K562 (cell line): Measurements from ENCODE around the gene B4GALT5. TPM values are rescaled to one million over a fixed set of nuclear protein-coding genes. Genes with fewer than 3 reads are reported as not detected.

Experiments
- BACH1 ChIP-seq: fragments of 200-800 bp; sonication (Bioruptor generic); IDR thresholded peaks from 2 replicates; pipeline ENCODE4 v1.6.1; 2016; ENCODE audit warnings: missing genetic modification characterization, missing compliant biosample characterization
- BRD4 ChIP-seq: fragments of 200-600 bp; sonication (generic); IDR thresholded peaks from 2 replicates; pipeline ENCODE4 v1.6.1; 2017; ENCODE audit warnings: inconsistent platforms
- C11orf30 ChIP-seq: fragments of 450-650 bp; IDR thresholded peaks from 2 replicates; pipeline ENCODE4 v1.6.1; 2016; ENCODE audit warnings: low read depth, mild to moderate bottlenecking
- CHCHD3 ChIP-seq: fragments of 250-450 bp; sonication (Bioruptor Pico); IDR thresholded peaks from 2 replicates; pipeline ENCODE4 v2.1.2; 2022; ENCODE audit warnings: mild to moderate bottlenecking
- ETV5 ChIP-seq: sonication (generic); formaldehyde crosslinking; IDR thresholded peaks from 2 replicates; pipeline ENCODE4 v1.4.0; 2020; ENCODE audit warnings: low read depth, mild to moderate bottlenecking, missing genetic modification reagents
- FIP1L1 ChIP-seq: fragments of 200-400 bp; formaldehyde crosslinking; IDR thresholded peaks from 2 replicates; pipeline ENCODE4 v1.6.1; 2018; ENCODE audit warnings: mild to moderate bottlenecking, low read depth, low read length; ENCODE audit not compliant: poor library complexity, severe bottlenecking
- MEF2D ChIP-seq: conservative IDR thresholded peaks from 2 replicates; pipeline ENCODE4 v1.6.1; 2016; ENCODE audit warnings: low read depth, missing genetic modification characterization, missing compliant biosample characterization
- MTA2 ChIP-seq: fragments of 450-650 bp; IDR thresholded peaks from 2 replicates; pipeline ENCODE4 v1.6.1; 2016; ENCODE audit warnings: low read depth
- NCOA2 ChIP-seq, 2 experiments: fragments of 450-650 bp; IDR thresholded peaks; 2 replicates each; pipeline ENCODE4 v1.6.1; 2018; ENCODE audit warnings: mild to moderate bottlenecking in 2 of 2, moderate library complexity in 1 of 2; ENCODE audit not compliant: partially characterized antibody in 2 of 2
- PHF21A ChIP-seq: fragments of 450-650 bp; IDR thresholded peaks from 2 replicates; pipeline ENCODE4 v1.6.1; 2017; ENCODE audit warnings: low read depth, borderline replicate concordance
- RAD21 ChIP-seq, 2 experiments: fragments of 250-450 bp in 1 of 2; fragments of 450-650 bp in 1 of 2; sonication (Bioruptor Pico) in 1 of 2; formaldehyde crosslinking in 1 of 2; IDR thresholded peaks in 1 of 2; conservative IDR thresholded peaks in 1 of 2; 2 replicates each; pipeline versions ENCODE4 v1.4.0 to v1.8.0; 2020 to 2022; ENCODE audit warnings: mild to moderate bottlenecking in 2 of 2, moderate library complexity in 1 of 2
- RBBP5 ChIP-seq: fragments of 200-600 bp; sonication (generic); IDR thresholded peaks from 2 replicates; pipeline ENCODE4 v1.6.1; 2012; ENCODE audit warnings: borderline replicate concordance, mild to moderate bottlenecking, low read length, control low read depth, inconsistent platforms; ENCODE audit not compliant: insufficient read depth, poor library complexity, severe bottlenecking
- SETDB1 ChIP-seq: IDR thresholded peaks from one replicate; pipeline ENCODE4 v1.6.1; 2012; ENCODE audit warnings: low read length, control low read depth, inconsistent platforms
- TCF7L2 ChIP-seq: fragments of 150-350 bp; IDR thresholded peaks from 2 replicates; pipeline ENCODE4 v1.6.1; 2016; ENCODE audit warnings: low read depth, mild to moderate bottlenecking, low read length, moderate library complexity
- TRIM28 ChIP-seq: fragments of 450-650 bp; IDR thresholded peaks from 2 replicates; pipeline ENCODE4 v1.6.1; 2017
- ZNF239 ChIP-seq: fragments of 250-450 bp; sonication (Bioruptor Pico); IDR thresholded peaks from 2 replicates; pipeline ENCODE4 v1.4.0; 2020; ENCODE audit warnings: mild to moderate bottlenecking
- ZNF311 ChIP-seq: fragments of 250-450 bp; sonication (Bioruptor Pico); IDR thresholded peaks from 2 replicates; pipeline ENCODE4 v1.4.0; 2020; ENCODE audit warnings: mild to moderate bottlenecking, moderate library complexity
- ZNF436 ChIP-seq: fragments of 250-450, 450-650 bp; sonication (Bioruptor Pico); formaldehyde crosslinking; IDR thresholded peaks from 2 replicates; pipeline ENCODE4 v1.7.0; 2020; ENCODE audit warnings: mild to moderate bottlenecking
- polyA plus RNA-seq, 8 experiments: library from polyadenylated mRNA; depleted of rRNA in 4 of 8; stranded (reverse) in 5 of 8; unstranded in 3 of 8; fragments of >200 nt; fragmentation: Nextera tagmentation in 2 of 8; fragmentation: Illumina TruSeq in 1 of 8; extraction: Ambion mirVana in 2 of 8; extraction: Trizol in 1 of 8; gene quantifications; 2 replicates each; pipeline versions ENCODE4 v1.2.1 to v1.2.3, GENCODE V29; 2011 to 2014; ENCODE audit warnings: inconsistent platforms in 1 of 8, missing spikeins in 1 of 8
- total RNA-seq, 7 experiments: library from RNA; depleted of rRNA in 6 of 7; stranded (reverse); fragments of >200 nt in 6 of 7; fragmentation: Illumina TruSeq in 2 of 7; extraction: Trizol in 2 of 7; gene quantifications; 2 replicates each; pipeline versions ENCODE4 v1.2.1 to v1.2.3, GENCODE V29; 2011 to 2021; ENCODE audit warnings: low replicate concordance in 1 of 7
- TF ChIP-seq, protein P1 (sequence below): fragments of 450-650 bp; IDR thresholded peaks from 2 replicates; pipeline ENCODE4 v1.6.1; 2016; ENCODE audit warnings: antibody characterized with exemption
- TF ChIP-seq, protein P2 (sequence below): fragments of 450-650 bp; IDR thresholded peaks from 2 replicates; pipeline ENCODE4 v1.6.1; 2016; ENCODE audit warnings: low read depth

Gene B4GALT5
- total and polyA plus RNA-seq, 9 of the 15 experiments (the other 6 are each of a cell fraction or from before 2014, with no cell fraction given), result 8.5 to 32.6 (median 23.4) TPM

DNA sequence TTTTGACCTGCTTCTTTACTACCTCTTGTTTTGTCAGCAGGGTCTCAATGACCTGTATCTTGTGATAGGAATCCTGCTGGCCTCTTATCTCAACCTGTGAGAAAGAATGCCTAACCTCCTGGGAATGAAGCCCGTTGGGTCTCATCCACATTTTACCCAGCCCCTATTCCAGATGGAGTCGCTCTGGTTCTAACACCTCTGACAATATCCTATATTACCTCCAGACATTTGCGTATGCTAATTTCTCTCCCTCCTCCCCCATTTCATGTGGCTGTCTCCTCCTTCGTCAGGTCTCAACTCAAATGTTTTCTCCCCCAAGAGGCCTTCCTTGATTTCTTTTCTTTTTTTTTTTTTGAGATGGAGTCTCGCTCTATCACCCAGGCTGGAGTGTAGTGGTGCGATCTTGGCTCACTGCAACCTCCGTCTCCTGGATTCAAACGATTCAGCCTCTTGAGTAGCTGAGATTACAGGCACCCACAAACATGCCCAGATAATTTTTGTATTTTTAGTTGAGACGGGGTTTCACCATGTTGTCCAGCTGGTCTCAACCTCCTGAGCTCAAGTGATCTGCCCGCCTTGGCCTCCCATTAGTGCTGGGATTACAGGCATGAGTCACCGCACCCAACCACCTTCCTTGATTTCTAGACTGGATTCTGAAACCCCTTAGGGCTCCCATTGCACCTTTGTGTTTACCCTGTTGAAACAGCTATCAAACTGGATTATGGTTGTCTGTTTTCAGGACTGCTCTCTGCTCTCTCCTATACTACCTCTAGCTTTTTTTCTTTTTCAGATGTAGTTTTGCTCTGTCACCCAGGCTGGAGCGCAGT, 49.5 kb upstream of the B4GALT5 start (continued):
- TF ChIP-seq, protein P1, sequence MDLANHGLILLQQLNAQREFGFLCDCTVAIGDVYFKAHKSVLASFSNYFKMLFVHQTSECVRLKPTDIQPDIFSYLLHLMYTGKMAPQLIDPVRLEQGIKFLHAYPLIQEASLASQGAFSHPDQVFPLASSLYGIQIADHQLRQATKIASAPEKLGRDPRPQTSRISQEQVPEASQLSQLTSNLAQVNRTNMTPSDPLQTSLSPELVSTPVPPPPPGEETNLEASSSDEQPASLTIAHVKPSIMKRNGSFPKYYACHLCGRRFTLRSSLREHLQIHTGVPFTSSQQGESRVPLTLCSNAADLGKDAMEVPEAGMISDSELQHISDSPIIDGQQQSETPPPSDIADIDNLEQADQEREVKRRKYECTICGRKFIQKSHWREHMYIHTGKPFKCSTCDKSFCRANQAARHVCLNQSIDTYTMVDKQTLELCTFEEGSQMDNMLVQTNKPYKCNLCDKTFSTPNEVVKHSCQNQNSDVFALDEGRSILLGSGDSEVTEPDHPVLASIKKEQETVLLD, result no peak
- TF ChIP-seq CHCHD3 (CRISPR knock-in tag) (no peak), MEF2D (tag) (peak; percentile 94), BRD4 (no peak), RAD21 (CRISPR knock-in tag; conservative IDR thresholded peaks at IDR 0.05 in 1 of 2, IDR thresholded peaks at IDR 0.05 in 1 of 2) (no peak; a peak in 1 of 4 replicates), RBBP5 (no peak), ETV5 (CRISPR knock-in tag) (no peak), TCF7L2 (no peak), MTA2 (no peak), ZNF436 (CRISPR knock-in tag) (no peak), SETDB1 (no peak), FIP1L1 (no peak), ZNF311 (CRISPR knock-in tag) (peak; percentile 87), PHF21A (no peak), ZNF239 (peak; percentile 79), NCOA2 (IDR thresholded peaks at IDR 0.05; ENCODE audit: partially characterized antibody in 2 of 2) (no peak), C11orf30 (0 out of 2 replicates have a peak, but pooled peaks have one; percentile 20), TRIM28 (no peak; the same call in 1 of the 2 replicates), BACH1 (tag) (peak; percentile 85)
- TF ChIP-seq, protein P2, sequence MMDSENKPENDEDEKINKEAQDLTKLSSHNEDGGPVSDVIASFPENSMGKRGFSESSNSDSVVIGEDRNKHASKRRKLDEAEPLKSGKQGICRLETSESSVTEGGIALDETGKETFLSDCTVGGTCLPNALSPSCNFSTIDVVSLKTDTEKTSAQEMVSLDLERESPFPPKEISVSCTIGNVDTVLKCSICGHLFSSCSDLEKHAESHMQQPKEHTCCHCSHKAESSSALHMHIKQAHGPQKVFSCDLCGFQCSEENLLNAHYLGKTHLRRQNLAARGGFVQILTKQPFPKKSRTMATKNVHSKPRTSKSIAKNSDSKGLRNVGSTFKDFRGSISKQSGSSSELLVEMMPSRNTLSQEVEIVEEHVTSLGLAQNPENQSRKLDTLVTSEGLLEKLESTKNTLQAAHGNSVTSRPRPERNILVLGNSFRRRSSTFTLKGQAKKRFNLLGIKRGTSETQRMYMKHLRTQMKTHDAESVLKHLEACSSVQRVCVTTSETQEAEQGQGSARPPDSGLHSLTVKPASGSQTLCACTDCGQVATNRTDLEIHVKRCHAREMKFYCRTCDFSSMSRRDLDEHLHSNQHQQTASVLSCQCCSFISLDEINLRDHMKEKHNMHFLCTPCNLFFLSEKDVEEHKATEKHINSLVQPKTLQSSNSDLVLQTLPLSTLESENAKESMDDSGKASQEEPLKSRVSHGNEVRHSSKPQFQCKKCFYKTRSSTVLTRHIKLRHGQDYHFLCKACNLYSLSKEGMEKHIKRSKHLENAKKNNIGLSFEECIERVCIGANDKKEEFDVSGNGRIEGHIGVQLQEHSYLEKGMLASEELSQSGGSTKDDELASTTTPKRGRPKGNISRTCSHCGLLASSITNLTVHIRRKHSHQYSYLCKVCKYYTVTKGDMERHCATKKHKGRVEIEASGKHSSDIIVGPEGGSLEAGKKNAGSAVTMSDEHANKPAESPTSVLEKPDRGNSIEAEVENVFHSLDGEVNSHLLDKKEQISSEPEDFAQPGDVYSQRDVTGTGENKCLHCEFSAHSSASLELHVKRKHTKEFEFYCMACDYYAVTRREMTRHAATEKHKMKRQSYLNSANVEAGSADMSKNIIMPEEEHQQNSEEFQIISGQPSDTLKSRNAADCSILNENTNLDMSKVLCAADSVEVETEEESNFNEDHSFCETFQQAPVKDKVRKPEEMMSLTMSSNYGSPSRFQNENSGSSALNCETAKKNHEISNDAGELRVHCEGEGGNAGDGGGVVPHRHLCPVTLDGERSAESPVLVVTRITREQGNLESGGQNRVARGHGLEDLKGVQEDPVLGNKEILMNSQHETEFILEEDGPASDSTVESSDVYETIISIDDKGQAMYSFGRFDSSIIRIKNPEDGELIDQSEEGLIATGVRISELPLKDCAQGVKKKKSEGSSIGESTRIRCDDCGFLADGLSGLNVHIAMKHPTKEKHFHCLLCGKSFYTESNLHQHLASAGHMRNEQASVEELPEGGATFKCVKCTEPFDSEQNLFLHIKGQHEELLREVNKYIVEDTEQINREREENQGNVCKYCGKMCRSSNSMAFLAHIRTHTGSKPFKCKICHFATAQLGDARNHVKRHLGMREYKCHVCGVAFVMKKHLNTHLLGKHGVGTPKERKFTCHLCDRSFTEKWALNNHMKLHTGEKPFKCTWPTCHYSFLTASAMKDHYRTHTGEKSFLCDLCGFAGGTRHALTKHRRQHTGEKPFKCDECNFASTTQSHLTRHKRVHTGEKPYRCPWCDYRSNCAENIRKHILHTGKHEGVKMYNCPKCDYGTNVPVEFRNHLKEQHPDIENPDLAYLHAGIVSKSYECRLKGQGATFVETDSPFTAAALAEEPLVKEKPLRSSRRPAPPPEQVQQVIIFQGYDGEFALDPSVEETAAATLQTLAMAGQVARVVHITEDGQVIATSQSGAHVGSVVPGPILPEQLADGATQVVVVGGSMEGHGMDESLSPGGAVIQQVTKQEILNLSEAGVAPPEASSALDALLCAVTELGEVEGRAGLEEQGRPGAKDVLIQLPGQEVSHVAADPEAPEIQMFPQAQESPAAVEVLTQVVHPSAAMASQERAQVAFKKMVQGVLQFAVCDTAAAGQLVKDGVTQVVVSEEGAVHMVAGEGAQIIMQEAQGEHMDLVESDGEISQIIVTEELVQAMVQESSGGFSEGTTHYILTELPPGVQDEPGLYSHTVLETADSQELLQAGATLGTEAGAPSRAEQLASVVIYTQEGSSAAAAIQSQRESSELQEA, result no peak
